GM18511 (cell line): Measurements from ENCODE around the gene FMNL1.

Experiments used
- ATAC-seq: cut with Tn5 transposase; IDR thresholded peaks from one replicate; pipeline ENCODE4 v1.9.1; 2021; ENCODE audit warnings: mild to moderate bottlenecking, moderate library complexity; ENCODE audit not compliant: unreplicated experiment

The FMNL1 gene

GRCh38 chr17:45277992-45278391 is 56.3 kb downstream of the FMNL1 start:
- ATAC-seq, result no peak

DNA sequence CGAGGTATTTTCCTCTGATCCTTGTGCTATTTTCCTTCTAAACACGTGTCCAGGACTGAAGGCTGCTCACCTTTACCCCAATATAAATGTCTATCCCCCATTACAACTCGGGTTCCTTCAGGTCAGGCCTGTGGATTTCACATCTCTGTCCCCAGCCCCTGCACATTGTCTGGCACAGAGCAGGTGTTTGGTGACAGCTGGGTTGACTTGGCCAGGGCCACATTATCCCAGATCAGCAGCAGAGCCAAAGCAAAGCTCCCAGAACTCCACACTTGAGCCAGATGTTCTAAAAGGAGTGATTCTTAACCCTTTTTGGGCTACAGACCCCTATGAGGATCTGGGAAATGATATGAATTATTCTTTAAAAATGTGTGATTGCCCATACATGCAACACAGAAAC is 58.2 kb downstream of the FMNL1 start:
- ATAC-seq, result no peak

DNA sequence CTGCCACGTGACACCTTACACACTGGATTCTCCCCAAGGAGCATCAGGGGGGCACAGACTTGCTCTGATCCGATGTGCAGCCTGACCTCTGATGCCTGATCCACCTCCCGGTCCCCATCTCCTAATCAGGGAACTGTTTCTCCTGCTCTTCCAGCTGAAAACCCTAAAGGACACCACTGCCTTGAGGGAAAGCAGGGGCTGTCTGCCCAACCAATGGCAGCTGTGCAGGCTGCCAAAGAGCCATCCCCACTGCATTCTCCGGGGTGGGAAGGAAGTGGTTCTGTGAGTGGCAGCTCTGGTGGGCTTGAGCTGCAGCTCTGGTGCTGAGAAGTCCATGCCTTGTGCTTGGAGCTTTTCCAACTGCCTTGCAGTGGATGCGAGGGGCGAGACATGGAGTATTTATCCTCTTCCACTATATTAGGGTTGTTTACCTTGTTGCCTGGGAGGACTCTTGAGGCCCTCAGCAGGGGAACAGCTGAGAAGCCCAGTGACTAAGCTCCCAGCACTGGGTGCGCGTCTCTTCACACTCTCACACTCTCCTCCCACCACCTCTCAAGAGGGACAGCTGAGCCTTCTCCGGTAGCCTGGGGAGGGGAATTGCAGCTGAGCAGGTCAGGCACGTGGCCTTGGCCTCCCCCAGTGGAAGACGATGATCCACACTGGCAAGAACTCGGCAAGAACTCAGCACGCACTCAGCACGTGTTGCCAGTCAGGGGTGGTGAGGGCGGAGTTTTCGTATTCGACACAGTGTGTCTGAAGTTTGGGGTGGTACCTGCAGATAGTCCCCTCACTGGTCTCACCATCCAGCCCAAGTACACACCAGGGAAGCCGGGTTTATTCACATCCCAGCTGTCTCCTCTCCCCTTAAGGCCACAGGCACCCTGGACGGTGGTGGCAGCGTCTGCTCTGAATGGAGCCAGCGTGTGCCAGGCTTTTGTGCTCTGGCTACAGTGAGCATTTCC is 61.3 kb downstream of the FMNL1 start:
- no peak for ATAC-seq

GRCh38 chr17:45283711-45284110 is 62.0 kb downstream of the FMNL1 start:
- no peak for ATAC-seq

DNA sequence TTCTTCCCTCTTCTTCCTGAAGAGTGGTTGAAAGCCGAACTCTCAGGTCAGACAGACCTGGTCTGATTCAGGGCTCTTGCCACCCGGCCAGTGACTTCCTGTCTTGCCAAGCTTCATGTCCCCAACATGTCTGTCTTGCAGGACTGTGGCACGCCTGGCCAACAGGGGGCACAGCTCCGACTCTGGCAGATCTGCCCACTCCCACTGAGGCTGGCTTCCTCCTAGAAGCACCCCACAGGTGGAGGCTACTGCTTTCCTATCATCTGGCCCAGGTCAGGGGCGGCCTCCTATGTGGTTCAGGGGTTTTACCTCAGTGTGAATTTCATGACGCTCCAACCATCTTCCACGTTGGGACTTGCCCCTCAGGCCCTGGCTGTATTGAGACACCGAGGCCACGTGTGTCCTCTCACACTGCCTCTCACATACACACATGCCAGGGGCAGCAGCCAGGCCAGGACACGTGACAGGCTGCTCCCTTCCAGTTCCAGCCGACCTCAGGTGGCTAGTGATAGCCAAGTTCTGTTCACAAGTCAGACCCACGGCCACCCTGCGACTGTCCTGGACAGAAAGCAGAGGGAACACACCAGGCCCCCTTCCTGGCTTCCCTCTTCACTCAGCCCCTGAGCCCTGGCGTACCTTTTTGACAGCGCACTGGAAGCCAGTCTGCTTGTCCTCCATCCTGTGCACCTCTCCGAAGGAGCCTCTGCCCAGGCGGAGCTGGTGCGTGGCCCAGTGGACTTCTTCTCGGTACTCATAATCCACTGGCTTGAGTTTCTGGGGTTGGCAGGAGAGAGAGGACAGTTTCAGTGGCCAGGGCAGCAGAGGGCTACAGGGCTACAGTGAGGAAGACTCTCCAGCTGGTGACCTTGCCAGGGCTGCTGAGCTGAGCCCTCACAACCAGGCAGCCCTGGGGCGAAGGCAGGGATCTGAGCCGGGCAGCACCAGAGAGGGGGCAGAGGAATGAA is 62.8 kb downstream of the FMNL1 start:
- no peak for ATAC-seq

GRCh38 chr17:45286286-45286685 is 64.6 kb downstream of the FMNL1 start:
- no peak for ATAC-seq

DNA sequence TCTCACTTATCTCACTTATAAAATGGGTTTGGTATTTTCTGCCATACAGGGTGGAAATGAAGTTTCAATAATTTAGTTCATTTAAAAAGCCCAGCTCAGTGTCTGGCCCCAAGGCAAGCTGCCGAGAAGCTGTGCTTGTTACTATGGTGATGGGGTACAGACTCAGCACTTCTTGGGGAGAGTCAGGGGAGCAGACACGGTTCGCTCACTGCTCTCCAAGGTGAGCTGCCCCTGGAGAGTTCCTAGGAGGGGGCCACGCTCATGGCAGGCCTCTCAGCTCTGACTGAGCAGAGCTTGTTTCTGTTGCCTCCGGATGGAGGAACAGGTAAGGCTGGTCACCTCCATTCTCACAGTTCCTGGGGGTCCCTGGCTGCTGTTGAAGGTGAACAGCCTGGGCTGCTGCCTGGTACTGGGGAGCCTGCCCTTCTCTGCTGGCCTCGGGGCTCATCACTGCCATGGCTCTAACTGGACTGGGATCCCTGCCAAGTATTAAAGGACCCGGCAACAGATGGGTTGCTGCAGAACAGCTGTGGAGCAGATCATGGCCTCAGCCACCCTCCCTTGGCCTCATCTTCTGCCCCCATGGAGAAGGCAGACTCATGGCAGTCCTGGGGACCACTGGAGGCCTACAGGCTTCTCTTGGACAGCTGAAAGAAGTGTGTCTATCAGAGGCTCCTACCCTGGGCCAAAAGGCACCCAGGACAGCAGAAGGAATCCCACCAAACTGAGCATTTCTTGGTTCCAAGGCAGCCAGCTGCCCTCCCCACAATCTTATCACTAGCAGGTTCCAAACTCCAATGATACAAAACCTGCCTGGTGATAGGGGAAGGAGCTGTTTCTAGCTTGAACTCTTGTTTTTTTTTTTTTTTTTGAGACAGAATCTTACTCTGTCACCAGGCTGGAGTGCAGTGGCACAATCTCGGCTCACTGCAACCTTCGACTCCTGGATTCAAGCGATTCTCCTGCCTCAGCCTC is 66.1 kb downstream of the FMNL1 start:
- no peak for ATAC-seq

DNA sequence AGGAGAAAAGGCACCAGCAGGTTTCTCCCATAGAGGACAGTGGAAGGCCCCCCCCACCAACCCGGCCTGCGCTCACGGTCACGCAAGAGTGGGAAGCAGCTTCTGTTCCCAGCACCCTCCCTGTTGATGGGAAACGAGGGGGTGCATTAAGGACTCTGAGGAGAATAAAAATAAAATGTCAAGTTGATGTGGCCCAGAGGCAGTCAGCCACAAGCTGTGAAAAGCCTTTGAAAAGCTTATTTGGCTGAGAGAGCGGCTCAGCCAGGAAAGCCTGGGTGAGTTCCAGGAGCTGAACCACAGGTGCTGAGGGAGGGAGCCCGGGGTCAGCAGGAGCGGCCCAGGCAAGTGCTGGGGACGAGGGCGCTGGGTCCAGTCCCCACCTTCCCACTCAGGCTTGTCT is 67.1 kb downstream of the FMNL1 start:
- ATAC-seq, result no peak

DNA sequence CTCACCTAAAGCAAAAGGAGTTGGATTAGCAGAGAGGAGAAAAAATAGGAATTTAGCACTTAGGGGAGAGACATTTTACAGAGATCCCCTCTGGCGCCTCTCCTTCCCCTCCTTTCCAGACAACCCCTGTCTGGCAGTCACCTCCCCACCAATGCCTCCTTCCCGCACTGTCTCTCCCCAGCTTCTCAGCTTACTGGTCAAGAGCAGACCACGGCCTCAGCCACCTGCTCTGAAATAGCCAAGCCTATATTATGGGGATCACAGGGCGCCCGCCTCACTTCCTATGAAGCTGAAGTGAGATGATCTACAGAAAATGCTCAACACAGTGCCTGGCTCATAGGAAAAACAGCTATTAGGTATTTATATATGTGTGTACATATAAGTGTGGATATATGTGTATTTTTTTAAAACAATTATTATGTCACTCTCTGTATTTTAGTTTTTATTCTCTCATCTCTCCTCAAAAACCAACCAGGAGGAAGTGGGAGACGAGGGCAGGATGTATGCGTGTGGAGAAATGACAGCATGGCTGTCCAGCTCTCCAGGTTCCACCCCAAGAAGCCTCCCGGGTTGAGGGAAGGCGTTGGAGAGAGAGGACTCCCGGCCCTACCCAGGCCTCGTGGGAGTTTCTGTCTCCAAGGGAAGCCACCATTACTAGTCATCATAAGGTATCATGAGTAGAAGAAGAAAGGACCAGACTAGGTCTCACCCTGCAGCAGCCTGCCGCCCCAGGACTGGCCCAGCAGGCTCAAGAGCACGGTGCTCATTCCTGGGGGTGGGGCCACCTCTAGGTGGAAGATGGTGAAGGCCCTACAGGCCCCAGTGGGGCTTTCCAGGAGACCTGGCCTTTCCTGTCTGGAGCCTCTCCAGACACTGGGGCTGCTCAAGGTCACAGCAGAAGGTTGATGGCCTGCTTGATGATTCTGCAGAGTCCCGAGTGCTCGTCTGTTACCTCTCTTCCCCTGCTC is 67.9 kb downstream of the FMNL1 start:
- no peak for ATAC-seq

DNA sequence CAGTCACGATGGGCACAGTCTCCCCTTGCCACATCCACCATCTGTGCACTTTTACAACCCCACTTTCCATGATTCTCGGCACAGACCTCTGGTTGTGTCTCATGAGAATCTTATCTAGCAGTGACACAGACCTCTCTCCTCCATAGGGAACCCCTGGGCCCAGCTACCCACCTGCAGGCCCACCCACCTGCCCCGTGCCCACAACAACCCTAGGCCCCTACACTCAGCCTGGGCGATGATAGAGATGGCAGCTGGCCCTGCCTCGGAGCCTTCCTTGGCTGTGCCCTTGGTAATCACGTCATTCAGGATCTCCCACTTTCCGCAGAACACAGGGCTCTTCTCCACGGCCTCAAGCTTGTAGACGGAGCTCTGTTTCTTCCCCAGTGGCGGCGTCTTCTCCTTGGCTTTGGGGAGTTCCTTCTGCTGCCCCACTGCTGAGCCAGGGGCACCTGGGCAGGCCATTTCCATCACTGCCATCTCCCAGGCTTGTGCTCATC is 68.6 kb downstream of the FMNL1 start:
- ATAC-seq, result no peak

- ATAC-seq, result no peak
Observed at GRCh38 chr17:45291171-45291805, 69.6 kb downstream of the FMNL1 start.

GRCh38 chr17:45292696-45293412 is 71.2 kb downstream of the FMNL1 start:
- ATAC-seq, result no peak

DNA sequence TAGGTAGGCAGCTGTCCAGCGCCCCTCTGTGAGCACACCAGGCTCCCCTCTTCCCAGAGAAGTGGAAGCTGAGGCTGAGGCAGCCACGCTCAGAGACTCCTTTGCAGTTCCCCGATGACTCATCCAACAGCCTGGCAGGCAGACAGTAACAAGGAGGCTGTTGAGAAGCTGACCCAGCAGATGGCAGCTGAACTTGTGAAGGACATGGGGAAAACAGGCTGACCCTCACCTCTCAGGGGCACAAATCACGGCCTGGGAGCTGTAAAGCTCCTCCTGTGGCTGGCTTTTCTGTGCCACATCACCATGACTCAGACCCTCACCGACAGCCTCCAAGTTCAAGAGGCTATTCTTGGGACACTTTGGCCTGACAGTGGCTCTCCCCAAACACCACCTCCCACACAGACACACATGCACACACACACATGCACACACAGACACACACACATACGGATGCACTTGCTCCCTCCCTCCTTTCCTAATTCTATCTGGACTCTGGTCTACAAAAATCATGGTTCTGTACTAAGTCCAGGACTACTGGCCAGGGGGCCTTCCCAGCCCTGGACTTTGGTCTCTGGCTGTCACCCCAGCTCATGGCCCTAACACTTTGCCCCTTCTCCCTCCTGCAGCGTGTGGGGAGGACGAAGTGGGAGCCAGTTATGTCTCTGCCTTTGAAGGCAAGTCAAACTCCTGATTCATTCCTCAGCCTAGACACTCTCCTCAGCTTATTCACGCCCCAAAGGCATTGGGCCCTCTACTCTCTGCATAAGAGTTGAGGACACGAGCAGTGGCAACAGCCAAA is 71.9 kb downstream of the FMNL1 start:
- ATAC-seq, result no peak

GRCh38 chr17:45294506-45294905 is 72.8 kb downstream of the FMNL1 start:
- ATAC-seq, result no peak

- ATAC-seq, result no peak
Observed at GRCh38 chr17:45296003-45296832, 74.5 kb downstream of the FMNL1 start.

GRCh38 chr17:45296833-45297124 is 75.1 kb downstream of the FMNL1 start:
- no peak for ATAC-seq
